HTR-8/SVneo (cell line): ENCODE measurements around the gene SYNC.
A peak's percentile ranks its signal among the peaks of the same experiment; 100 is the strongest.
"Not testable (repeated sequence)": the region's sequence is repeated elsewhere in the genome, so short reads cannot be mapped to it uniquely, and the experiment has no call there.

Experiments
- DNase-seq: peaks from one replicate; pipeline ENCODE4 v3.0.0; 2011; ENCODE audit warnings: low spot score, mixed read lengths; ENCODE audit not compliant: insufficient read length
- FAIRE-seq: peaks from 2 replicates; lab custom pipeline; 2011; peaks lifted over from hg19 to GRCh38; lab: Jason Lieb, UNC

SYNC gene

DNA sequence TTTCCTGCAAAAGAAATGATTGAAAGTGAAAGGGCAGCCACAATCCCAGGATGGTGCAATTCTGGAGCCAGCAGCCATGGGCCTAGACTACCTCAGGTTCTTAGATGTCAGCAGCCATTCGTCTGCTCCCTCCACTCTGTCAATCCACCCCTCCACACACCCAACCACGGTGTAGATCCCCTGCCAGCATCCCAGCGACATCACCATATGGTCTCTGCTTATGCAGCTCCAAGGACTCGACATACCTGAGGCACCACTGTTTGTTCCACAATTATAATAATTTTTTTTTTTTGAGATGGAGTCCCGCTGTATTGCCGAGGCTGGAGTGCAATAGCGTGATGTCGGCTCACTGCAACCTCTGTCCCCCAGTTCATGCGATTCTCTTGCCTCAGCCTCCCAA is 6.5 kb downstream of the SYNC start:
- no peak for DNase-seq
- no peak for FAIRE-seq

DNA sequence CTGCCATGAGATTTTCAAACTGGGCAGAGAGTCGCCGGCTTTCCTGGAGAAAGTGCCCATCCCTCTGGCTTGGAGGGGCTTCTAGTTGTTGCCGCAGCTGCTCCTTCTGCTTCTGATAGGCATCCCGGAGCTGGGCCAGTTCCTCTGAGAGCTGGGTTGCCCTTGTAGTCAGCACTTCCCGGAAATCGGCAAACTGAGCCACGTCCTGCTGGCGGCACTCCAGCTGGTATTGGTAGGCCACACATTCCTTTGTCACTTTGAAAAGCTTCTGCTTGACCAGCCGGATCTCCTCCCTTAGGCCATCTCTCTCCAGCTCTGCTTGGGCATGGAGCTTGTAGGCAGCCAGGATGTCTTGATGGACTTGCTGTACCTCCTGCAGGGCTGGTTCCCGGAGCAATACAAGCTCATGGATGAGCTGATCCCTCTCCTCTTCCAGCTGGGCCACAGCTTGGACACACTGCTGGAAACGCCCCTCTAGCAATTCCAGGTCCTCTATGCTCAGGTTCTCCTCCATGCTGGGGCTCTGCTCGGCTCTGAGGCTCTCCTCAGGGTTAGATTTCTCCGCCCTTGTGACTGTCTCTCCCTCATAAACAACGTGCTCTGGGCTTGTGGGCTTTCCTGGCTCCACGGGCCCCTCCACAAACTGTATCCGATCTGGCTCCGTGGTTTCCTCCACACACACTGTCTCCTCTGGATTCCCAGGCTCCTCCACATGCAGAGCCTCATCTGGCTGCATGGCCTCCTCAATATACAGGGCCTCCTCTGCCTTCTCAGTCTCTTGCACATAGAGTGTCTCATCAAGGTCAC is 7.3 kb downstream of the SYNC start:
- no peak for DNase-seq
- FAIRE-seq, result peak; percentile 79

DNA sequence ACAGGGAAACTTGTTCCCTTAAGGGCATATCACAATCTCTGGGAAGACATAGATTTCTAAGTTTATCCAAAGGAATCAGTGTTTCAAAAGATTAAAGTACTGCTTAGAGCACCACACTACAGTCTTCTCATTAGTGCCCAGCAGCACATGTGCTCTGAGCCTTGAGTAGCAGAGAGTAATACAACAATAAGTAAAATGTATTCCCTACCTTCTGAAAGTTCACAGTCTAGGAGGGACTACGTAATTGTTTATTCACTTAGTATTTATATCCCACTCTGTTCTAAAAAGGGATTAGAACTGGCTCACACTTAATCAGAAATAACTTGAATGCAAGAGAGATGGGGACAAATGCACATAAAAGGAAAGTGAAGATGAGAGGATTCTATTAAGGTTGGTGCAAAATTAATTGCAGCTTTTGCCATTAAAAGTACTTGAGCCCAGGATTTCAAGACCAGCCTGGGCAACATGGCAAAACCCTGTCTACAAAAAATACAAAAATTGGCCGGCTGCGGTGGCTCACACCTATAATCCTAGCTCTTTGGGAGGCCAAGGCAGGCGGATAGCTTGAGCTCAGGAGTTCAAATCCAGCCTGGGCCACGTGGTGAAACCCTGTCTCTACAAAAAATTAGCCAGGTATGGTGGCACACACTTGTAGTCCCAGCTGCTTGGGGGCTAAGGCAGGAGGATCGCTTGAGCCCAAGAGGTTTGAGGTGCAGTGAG is 9.0 kb downstream of the SYNC start:
- FAIRE-seq (no peak), DNase-seq (no peak)

DNA sequence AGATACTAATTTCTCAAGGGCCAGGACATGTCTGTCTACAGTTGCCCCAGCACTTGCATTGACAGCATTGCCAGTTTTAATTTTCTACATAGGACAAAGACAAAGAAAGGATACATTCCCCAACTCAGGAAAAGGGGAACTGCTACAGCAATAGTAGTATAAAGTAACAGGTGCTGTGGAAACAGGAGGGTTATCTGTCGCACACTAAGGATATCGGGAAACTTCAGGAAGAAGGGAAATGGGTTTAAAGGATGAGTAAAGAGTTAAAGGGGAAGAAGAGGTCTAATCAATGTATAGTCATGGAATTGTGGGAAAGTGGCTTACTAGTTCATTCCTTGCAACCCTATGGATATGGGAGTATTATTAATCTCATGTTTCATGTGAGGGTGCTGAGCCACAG is 16.2 kb downstream of the SYNC start:
- FAIRE-seq (no peak), DNase-seq (no peak)

DNA sequence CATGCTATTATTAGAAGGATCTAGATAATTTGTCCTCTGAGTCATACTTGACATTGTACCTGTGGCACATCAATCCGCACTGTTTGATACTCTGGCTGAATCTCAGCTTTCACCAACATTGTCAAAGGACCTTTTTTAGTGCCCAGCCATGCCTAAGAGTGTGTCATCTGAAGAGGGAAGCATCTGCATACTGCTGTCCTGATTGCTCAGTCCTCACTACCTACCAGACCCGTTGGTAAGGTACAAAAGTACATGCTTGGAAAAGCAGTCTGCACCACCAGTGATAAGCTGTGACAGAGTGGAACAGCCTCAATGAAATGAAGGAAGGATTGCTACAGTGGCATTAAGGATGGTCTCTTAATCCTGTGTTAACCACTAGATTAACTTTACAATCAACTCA is 17.1 kb downstream of the SYNC start:
- peak; percentile 23 for FAIRE-seq

DNA sequence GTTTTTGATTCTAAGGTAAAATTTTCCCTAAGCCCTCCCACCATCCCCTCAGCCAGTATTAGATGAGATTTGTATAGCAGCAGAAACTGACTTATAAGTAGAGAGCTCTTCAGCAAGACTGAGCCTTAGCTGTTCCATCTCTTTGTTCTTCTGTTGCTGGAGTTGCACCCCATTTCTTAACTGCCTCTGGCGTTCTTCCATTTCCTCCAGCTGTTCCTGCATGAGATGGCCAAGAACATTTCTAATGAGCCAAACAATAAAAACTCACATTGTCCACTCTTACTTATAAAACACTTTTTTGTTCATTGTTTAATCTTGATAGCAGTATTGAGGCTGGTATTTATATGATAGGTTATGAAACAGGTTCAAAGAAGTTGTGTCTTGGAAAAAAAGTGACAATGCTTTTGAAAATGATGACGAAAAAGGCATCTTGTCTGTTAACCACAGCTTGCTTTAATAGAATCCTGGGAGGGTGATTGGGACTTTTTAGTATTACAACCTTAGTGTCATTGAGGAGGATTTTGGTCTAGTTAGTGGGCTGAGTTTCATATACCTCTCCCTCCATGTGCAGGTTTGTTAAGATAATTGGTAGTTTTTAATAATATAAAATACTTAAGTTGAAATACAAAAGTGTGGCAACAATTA is 18.3 kb downstream of the SYNC start:
- FAIRE-seq, result no peak
- no peak for DNase-seq

More for the DNA sequence above, 17.1 kb downstream of the SYNC start:
- DNase-seq, result no peak

DNA sequence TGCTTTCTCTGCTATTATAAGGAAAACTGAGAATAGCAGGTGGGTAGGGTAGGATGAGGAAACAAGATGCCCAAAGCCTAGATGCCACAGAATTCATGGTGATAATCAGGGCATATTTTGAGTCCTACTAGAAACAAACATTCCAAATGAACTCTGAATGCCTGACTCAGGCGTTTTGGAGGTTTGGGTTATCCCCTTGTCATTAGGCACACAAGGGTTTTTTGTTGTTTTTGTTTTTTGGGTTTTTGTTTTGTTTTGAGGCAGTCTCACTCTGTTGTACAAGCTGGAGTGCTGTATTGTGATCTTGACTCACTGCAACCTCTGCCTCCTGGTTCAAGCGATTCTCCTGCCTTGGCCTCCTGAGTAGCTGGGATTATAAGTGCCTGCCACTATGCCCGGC is 19.2 kb downstream of the SYNC start:
- FAIRE-seq (no peak), DNase-seq (no peak)

DNA sequence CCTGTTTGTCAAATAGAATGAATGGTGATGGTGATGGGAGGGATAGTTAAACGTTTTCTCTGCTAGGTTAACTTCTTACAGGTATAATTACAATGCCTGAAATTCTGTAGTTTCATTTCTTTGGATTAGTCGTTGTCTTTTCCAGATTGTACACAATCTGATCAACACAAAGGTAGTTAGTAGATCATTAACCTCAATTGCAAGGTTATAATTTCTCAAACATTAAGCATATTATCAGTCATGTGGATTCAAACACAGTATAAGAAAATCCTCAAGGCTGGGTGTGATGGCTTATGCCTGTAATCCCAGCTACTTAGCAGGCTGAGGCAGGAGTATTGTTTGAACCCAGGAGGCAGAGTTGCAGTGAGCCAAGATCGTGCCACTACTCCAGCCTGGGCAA is 20.6 kb downstream of the SYNC start:
- FAIRE-seq, result no peak
- DNase-seq, result no peak

DNA sequence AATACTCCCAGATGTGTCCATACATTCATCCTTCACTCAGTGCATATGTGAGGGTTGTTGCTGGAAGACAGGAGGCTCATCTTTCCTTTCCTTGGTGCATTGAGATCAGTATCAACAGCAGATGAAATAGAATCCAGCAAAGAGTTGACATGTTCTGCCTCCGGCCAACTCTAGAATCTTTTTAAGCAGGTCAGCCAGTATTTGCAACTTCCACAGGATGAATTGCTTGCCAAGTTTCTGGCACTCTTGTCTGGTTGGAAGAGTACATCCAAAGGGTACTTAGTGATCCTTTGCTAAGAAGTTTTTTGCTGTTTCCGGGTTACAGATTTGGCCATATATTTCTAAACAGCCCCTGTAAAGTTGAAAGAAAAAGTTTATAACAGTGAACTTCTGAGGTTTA is 21.1 kb downstream of the SYNC start:
- FAIRE-seq (no peak), DNase-seq (no peak)

DNA sequence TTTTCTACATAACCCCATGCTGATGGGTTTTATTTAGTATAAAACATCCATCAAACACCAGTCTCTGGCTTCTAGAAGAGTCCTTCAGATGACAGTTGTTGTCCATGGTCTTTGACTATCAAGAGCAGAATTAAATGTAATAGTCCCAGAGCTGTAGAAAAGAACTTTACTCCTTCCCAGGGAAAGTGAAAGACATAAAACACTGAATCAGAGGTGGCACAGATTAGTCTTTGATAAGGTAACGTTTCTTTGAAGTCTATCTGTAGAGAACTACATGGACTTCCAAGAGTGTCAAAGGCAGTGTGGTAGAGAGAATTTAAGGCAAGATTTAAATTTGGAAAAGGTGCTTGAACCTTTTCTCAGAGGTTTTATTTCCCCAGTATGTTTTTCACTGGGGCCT is 21.9 kb downstream of the SYNC start:
- FAIRE-seq (no peak), DNase-seq (no peak)

DNA sequence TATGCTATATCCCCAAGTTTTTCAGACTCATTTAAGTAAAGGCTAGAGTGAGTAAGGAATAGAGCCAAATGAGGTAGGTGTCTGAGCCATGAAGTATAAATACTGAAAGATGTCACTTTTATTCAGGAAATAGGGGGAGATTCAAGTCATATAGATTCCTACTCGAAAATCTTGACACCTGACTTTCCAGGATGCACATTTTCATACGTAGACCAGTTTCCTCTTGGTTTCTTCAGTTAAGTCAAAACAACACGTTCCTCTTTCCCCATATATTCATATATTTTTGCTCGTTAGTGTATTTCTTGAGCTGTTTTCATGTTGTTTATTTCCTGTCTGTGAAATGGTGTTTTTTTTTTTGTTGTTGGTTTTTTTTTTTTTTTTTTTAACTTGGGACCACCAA is 22.6 kb downstream of the SYNC start:
- not testable (repeated sequence) for DNase-seq, FAIRE-seq

DNA sequence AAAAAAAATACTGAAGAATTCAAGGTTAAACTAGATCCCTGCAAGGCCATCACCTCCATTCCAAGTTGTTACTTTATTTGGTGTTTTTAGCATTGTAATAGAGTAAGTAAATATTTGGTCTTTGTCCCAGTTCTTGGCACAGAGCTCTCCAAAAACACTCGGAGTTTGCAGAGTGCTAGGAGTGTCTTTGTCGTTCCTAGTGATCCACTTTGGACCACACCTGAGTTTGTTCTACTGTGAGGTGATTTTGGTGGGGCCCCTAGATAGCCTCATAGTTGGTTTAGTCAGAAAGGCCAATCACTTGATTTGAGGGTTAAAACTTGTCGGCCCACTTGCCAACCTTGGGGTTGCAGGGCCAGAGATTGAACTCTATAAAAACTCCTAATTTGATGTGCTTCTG is 25.6 kb downstream of the SYNC start:
- FAIRE-seq (no peak), DNase-seq (no peak)

DNA sequence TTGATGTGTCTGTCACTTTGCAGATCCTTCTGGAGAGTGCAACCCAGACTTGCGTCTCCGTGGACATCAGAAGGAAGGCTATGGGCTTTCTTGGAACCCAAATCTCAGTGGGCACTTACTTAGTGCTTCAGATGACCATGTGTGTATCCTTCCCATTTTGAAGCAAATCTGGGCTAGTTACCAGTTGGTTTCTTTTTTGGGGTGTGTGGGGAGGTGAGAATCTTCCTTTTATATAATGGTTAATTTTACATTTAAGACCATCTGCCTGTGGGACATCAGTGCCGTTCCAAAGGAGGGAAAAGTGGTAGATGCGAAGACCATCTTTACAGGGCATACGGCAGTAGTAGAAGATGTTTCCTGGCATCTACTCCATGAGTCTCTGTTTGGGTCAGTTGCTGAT is 33.9 kb downstream of the SYNC start:
- FAIRE-seq, DNase-seq: not testable (repeated sequence)

DNA sequence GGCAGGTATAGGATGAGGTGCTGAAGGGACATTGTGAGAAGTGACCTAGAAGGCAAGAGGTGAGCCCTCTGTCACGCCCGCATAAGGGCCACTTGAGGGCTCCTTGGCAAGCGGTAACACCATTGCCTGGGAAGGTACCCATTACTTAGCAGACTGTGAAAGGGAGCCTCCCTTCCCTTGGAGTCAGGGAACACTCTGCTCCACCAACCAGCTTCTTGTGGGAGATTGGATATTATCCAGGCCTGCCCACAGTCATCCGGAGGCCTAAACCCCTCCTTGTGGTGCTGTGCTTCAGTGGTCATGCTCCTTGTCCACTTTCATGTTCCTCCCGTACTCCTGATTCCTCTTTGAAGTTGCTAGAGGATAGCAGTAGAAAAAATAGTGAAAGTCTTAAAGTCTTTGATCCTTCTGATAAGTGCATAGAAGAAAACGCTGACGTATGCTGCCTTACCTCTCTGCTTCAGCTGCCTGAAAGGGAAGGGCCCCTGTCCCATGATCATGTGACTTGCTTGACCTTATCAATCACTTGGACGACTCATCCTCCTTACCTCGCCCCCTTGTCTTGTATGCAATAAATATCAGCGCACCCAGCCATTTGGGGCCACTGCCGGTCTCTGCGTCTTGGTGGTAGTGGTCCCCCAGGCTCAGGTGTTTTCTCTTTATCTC is 35.5 kb downstream of the SYNC start:
- no peak for DNase-seq
- no peak for FAIRE-seq

DNA sequence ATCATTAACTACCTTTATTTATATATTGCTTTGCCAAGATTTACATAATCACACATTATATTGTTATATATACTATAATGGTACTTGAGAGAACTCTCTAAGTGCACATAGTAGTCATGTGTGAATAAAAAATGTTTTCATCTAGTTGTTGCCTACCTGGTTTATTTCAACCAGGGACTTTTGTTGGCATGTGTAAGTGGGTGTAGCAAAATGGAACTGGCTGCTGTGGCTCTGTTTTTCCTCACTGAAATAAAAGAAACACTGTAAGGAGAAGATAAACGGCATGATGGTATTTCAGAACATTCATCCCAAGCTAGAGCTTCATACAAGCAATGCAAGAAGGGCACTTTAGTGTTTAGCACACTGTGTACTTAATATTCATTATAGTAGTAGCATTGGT is 36.7 kb downstream of the SYNC start:
- no peak for FAIRE-seq

DNA sequence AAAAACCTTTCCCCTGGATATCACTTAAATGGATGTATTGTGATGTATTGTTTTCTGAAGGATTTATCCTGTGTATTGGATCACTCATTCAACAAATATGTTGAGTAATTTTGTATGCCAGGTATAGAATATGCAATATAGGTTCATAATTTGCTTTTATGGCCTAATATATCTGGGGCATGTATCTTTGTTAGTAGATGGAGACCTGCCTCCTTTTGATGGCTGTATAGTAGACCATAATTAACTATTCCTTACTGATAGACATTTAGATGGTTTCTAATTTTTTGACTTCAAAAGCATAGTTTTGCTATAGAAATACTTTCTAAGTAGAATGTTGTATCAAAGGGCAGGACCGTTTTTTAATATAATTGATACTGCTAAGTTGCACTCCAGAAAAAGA is 43.0 kb downstream of the SYNC start:
- no peak for DNase-seq
- FAIRE-seq, result no peak

More for the DNA sequence above, 36.7 kb downstream of the SYNC start:
- DNase-seq, result no peak

DNA sequence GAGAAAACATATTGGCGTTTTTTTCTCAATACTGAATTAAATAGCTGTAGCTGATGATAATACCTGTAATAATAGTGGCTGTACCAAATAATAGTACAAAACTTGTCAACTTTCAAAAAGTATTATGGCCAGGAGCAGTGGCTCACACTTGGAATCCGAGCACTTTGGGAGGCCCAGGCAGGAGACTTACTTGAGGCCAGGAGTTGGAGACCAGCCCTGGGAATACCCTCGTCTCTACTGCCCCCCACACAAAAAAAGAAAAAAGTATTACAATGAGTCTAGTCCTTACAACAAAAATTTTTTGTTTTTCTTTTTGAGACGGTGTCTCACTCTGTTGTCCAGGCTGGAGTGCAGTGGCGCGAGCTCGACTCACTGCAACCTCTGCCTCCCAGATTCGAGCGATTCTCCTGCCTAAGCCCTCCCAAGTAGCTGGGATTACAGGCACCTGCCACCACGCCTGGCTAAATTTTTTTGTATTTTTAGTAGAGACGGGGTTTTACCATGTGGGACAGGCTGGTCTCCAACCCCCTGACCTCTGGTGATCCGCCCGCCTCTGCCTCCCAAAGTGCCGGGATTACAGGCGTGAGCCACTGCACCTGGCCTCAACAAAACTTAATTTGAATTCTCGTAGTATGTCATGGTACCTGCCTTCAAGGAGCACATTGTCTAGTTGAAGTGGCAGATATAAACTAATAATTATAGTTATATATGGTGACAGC is 50.2 kb downstream of the SYNC start:
- DNase-seq (no peak), FAIRE-seq (no peak)

DNA sequence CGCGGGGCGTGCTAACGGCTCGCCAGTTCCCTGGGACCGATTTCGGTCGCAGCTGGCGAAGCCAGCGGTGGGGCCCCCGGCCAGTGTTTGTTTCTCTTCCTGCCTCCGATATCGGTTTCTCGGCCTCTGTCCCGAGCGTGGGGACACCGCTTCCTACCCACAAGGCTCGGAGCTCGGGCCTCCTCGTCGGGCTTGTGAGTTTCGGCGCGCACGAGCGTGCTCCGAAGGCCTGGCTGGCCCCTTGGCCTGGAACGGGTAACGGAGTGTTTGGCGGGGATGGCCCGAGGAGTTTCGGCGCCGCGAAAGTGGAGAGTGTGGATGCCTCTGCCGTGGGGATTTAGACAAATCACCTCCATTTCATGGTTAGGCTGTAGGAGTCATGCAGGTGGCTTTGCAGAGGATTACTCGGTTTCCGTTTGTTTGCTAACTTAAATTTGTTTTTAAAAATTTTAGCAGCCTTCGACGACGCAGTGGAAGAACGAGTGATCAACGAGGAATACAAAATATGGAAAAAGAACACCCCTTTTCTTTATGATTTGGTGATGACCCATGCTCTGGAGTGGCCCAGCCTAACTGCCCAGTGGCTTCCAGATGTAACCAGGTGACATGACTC is 51.0 kb downstream of the SYNC start:
- no peak for DNase-seq
- no peak for FAIRE-seq

DNA sequence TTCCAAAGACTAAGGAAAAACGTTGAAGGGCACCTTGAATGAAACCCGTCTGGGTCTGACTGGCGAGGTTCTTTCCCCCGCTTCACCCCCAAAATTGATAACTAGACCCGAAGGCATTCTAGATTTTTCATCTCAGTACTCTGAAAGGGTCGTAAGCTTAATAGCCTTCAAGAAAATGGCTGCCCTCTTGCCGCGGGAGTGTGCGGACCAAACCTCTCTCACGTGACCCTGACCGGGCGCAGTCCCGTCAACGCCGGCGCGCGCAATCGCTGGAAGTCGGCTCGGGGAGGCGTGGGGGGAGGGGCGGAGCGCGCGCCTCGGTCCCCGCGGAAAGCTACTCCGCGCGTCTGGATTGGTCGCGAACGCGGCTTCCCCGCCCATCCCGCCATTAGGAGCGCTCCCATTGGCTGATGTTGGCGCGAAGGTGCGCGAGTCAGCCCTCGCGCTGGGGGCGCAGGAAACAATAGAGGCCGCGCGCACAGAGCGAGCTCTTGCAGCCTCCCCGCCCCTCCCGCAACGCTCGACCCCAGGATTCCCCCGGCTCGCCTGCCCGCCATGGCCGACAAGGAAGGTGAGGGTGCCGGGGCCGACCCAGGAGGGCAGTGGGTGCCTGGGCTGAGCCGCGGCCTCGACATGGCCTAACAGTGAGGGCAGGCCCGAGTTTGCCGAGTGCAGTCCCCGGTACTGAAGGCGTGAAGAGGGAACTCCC is 51.7 kb downstream of the SYNC start, which contains the start of gene RBBP4:
Gene RBBP4, plus strand, starts transcription at position 457 of the 709 bp plus-strand sequence. Its CDS starts 99 bp downstream, at position 556.
- peak; percentile 51 for FAIRE-seq
- peak; percentile 95 for DNase-seq
